Coronary artery (tissue), 2 donors: Measurements from ENCODE around the gene C8B.

Experiments
- DNase-seq: peaks from one replicate; pipeline ENCODE4 v3.0.0-alpha.2; 2017; ENCODE audit warnings: low spot score
- H3K27ac ChIP-seq, 2 donors: fragments of 200-600 bp; sonication (generic); one replicate each; pipeline ENCODE4 v1.5.1; 2016 to 2019
- H3K4me3 ChIP-seq: fragments of 200-600 bp; sonication (generic); 2 replicates; pipeline ENCODE4 v1.5.1; 2016; ENCODE audit warnings: mild to moderate bottlenecking, moderate library complexity
- TF ChIP-seq, protein P1 (sequence below): fragments of 200-600 bp; sonication (generic); IDR thresholded peaks from one replicate; pipeline ENCODE4 v1.5.1; 2019; ENCODE audit warnings: antibody characterized with exemption

Gene C8B

GRCh38 chr1:56927171-56927570 is 38.6 kb downstream of the C8B start:
- Histone ChIP-seq H3K27ac (no peak overlapping the region), H3K4me3 (no peak overlapping the region)
- TF ChIP-seq, protein P1, sequence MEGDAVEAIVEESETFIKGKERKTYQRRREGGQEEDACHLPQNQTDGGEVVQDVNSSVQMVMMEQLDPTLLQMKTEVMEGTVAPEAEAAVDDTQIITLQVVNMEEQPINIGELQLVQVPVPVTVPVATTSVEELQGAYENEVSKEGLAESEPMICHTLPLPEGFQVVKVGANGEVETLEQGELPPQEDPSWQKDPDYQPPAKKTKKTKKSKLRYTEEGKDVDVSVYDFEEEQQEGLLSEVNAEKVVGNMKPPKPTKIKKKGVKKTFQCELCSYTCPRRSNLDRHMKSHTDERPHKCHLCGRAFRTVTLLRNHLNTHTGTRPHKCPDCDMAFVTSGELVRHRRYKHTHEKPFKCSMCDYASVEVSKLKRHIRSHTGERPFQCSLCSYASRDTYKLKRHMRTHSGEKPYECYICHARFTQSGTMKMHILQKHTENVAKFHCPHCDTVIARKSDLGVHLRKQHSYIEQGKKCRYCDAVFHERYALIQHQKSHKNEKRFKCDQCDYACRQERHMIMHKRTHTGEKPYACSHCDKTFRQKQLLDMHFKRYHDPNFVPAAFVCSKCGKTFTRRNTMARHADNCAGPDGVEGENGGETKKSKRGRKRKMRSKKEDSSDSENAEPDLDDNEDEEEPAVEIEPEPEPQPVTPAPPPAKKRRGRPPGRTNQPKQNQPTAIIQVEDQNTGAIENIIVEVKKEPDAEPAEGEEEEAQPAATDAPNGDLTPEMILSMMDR = no peak
- no peak for DNase-seq

GRCh38 chr1:56925193-56925592 is 40.6 kb downstream of the C8B start:
- Histone ChIP-seq H3K27ac (no peak overlapping the region), H3K4me3 (no peak overlapping the region)
- TF ChIP-seq, protein P1 = no peak
- DNase-seq = no peak

DNA sequence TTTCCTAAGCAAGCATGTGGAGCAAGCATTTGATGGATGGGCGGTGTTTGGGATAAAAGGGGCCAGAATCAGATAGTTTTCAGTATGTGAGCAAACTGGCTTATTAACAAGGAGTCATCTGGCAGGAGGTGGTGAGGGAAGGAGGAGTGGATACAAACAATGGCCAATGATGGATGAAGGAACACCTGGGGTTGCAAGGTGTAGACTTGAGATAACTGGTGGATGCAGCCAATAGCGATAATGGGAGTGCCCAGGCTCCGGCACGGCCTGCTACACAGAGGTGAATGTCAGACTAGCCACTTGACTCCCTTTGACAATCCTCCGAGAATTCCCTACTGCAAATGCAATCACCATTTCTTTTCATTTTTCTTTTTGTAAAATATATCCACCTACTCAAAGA is 41.7 kb downstream of the C8B start:
- Histone ChIP-seq H3K27ac (no peak overlapping the region), H3K4me3 (no peak overlapping the region)
- TF ChIP-seq, protein P1 = no peak
- DNase-seq = no peak

DNA sequence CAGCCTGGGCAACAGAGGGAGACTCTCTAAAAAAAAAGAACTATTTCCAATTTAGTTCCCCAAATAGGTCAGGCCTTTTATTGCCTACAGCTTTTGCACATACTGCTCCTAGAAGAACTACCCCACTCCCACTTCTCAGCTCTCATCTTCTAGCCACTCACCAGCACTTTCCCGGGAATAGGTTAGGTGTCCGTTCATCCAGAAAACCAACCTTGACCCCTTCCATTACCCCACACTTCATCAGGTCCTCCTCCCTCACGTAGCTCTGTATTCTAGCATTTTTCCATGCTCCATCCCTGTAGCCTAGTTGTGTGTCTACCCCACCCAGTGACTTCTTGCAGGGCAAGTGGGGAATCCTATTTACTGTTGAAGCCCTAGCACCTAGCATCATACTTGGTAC is 42.6 kb downstream of the C8B start:
- TF ChIP-seq, protein P1 = no peak
- Histone ChIP-seq H3K4me3 (no peak overlapping the region), H3K27ac (no peak overlapping the region)
- no peak for DNase-seq

DNA sequence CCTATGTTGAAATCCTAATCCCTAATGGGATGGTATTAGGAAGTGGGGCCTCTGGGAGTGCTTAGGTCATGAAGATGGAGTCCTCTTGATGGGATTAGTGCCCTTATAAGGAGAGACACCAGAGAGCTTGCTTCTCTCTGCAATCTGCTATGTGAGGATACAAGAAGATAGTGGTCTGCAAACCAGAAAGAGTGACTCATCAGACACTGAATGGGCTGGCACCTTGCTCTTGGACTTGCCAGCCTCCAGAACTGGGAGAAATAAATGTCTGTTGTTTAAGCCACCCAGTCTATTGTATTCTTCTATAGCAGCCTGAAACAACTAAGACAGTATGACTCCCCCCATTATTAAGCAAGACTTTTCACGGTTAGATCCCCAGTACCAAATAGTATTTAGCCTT is 43.3 kb downstream of the C8B start:
- TF ChIP-seq, protein P1 = no peak
- H3K4me3 ChIP-seq = no peak overlapping the region
- H3K27ac ChIP-seq = no peak overlapping the region
- DNase-seq = no peak

DNA sequence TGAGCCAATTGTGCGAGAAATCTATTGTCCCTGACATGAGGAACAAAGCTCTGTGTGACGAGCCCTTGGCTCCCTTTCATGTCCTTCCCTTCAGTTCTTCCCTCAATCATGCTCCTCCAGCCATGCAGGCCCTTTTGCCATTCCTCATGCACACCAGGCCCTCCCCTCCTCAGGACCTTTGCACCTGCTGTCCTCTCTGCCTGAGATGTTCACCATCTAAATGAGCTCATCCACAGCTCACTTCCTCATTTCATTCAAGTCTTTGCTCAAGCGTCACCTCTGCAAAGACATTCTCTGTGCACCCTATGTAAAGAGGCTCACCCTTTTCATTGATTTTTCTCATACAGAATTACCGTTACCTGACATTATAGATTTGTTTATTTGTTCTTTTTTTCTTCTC is 43.7 kb downstream of the C8B start:
- TF ChIP-seq, protein P1 = no peak
- no peak for DNase-seq
- no peak overlapping the region for H3K4me3 ChIP-seq
- no peak overlapping the region for H3K27ac ChIP-seq

GRCh38 chr1:56921479-56921878 is 44.3 kb downstream of the C8B start:
- no peak overlapping the region for H3K27ac ChIP-seq
- DNase-seq = no peak
- TF ChIP-seq, protein P1 = no peak
- H3K4me3 ChIP-seq = no peak overlapping the region
